Ovary (tissue), 3 donors: ENCODE data around the gene H6PD.

ENCODE experiments used
- EP300 ChIP-seq: sonication (generic); formaldehyde crosslinking; IDR thresholded peaks from one replicate; pipeline ENCODE4 v1.6.1; 2017; ENCODE audit warnings: antibody characterized with exemption
- POLR2A ChIP-seq: fragments of 450-650 bp; IDR thresholded peaks from one replicate; pipeline ENCODE4 v1.6.1; 2017; ENCODE audit warnings: antibody characterized with exemption, mild to moderate bottlenecking, moderate library complexity
- TF ChIP-seq, protein P1 (sequence below), 3 donors: fragments of 450-650 bp in 2 of 3; fragments of 200-600 bp in 1 of 3; IDR thresholded peaks; one replicate each; pipeline versions ENCODE4 v1.5.1 to v1.8.0; 2016 to 2022; ENCODE audit warnings: antibody characterized with exemption in 3 of 3, mild to moderate bottlenecking in 1 of 3
- donor health status: DM: no; HTN: no; CAD: no.

DNA sequence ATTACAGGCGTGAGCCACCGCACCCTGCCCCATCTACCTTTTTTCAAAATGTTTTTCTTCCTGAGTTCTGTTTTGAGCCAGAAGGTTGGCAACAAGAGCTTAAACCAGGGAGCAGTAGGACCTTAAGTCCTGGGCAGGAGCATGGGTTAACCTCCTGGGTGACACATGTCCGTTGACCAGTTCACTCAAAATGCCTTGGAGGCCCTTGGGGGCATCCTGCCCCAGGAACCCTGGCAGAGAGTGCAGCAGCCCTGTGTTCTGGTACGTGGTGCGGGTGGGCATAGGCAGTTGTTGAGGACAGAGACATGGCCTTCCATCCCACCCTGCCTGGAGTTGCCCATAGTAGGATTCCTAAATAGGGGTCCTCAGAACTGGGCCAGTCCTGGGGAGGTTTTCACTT is 11.6 kb downstream of the H6PD start:
- TF ChIP-seq, protein P1, sequence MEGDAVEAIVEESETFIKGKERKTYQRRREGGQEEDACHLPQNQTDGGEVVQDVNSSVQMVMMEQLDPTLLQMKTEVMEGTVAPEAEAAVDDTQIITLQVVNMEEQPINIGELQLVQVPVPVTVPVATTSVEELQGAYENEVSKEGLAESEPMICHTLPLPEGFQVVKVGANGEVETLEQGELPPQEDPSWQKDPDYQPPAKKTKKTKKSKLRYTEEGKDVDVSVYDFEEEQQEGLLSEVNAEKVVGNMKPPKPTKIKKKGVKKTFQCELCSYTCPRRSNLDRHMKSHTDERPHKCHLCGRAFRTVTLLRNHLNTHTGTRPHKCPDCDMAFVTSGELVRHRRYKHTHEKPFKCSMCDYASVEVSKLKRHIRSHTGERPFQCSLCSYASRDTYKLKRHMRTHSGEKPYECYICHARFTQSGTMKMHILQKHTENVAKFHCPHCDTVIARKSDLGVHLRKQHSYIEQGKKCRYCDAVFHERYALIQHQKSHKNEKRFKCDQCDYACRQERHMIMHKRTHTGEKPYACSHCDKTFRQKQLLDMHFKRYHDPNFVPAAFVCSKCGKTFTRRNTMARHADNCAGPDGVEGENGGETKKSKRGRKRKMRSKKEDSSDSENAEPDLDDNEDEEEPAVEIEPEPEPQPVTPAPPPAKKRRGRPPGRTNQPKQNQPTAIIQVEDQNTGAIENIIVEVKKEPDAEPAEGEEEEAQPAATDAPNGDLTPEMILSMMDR (IDR thresholded peaks at IDR 0.05): no peak
- no peak for TF ChIP-seq POLR2A
- TF ChIP-seq EP300: no peak
